Measurements from ENCODE around the gene CCM2. TPM values are rescaled to one million over a fixed set of nuclear protein-coding genes. Genes with fewer than 3 reads are reported as not detected.
A peak's percentile ranks its signal among the peaks of the same experiment; 100 is the strongest.

Gene CCM2
- total RNA-seq, result 24.7 TPM

GRCh38 chr7:45000093-45001032 is at the start of gene CCM2:
TSS of gene CCM2 (plus strand) at chr7:45000201. CDS start at chr7:45000334, 133 bp downstream.

GRCh38 chr7:44978511-44979366 is 21.3 kb upstream of the CCM2 start, which contains the start of gene MYO1G:
TSS of gene MYO1G (minus strand) at chr7:44979015. CDS start at chr7:44978961, 54 bp downstream.

DNA sequence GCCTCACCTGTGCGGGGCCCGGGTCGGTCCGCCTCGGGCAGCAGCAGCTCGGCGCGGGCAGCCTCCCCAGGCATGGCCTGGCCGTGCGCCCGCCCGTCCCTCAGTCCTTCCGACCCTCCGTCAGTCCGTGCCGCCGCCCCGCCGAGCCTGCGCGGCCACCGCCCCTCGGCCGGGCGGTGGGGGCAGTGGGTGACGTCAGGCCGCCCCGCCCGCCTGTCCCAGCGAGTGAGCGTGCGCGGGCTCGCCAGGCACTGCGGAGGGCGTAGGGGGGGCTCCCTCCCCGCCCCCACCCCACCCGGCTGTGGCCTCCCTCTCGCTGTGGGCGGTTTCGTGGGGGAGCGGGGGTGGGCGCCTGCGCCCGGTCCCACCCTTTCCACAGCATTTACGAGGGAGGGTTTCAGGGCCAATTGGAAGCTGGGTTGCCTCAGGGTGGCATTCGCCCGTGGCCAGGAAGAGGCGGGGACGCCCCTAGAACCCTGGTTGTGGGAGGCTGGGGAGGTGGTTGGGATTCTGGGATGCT is 88.9 kb downstream of the CCM2 start, which contains the start of gene NACAD:
NACAD (minus strand) TSS at position 149 of the 520 bp plus-strand sequence; CDS start at position 74, 75 bp downstream.

GRCh38 chr7:45111298-45112223 is 111.6 kb downstream of the CCM2 start, which contains the start of gene TBRG4:
TSS of gene TBRG4 (minus strand) at chr7:45111697. CDS start at chr7:45109237, 2,460 bp downstream.

Small RNA genes lying within 50 kb of the gene (small RNA-seq; reads per million reads assigned to genes)
- gene SNORA5A (ENCODE audit: low replicate concordance) (3.5 reads per million, percentile 85 among the genes with 10 or more reads in this experiment), gene SNORA5B (ENCODE audit: low replicate concordance) (not detected), gene SNORA5C (ENCODE audit: low replicate concordance) (22.8 reads per million, percentile 92 among the genes with 10 or more reads in this experiment)

Other genes starting within 250 kb of the CCM2 start
- 687 TPM for gene PPIA, start 203.5 kb upstream of the CCM2 start, total RNA-seq
- gene H2AZ2, start 152.1 kb upstream of the CCM2 start, total RNA-seq, result 208 TPM
- gene PURB, start 114.7 kb upstream of the CCM2 start, total RNA-seq, result 42.6 TPM
- 0.63 TPM for gene MYO1G, start 21.2 kb upstream of the CCM2 start, total RNA-seq
- gene NACAD, start 88.8 kb downstream of the CCM2 start, total RNA-seq, result 13.5 TPM
- gene TBRG4, start 111.5 kb downstream of the CCM2 start, total RNA-seq, result 68.9 TPM
- gene RAMP3, start 157.6 kb downstream of the CCM2 start, total RNA-seq, result 8.1 TPM

Measured in parietal lobe (tissue), 2 donors.